ENCODE results near the gene ITPK1.

ITPK1 gene

GRCh38 chr14:93059917-93060545, 55.7 kb downstream of the ITPK1 start:
- no peak for TF ChIP-seq CTCF (IDR thresholded peaks at IDR 0.05; ENCODE audit: control extremely low read depth, extremely low read depth, low read depth, missing control alignments)
- POLR2A ChIA-PET = no interaction called here
- no peak for DNase-seq (ENCODE audit: extremely low spot score)
- CTCF ChIA-PET = interaction anchor here (0.8 to 3.1 kb wide), 6 partner anchors 14 to 79 kb away, joined by 3 to 33 read pairs (median 4); partner anchors contain the start of gene ITPK1

- ChIA-PET POLR2A (no interaction called here), CTCF (no interaction called here)
- TF ChIP-seq CTCF (IDR thresholded peaks at IDR 0.05; ENCODE audit: control extremely low read depth, extremely low read depth, low read depth, missing control alignments) = no peak
- no peak for DNase-seq (ENCODE audit: extremely low spot score)
Observed at GRCh38 chr14:93059260-93059659, 56.5 kb downstream of the ITPK1 start.

GRCh38 chr14:93057586-93058280, 58.0 kb downstream of the ITPK1 start:
- DNase-seq (ENCODE audit: extremely low spot score) = no peak
- ChIA-PET POLR2A (no interaction called here), CTCF (interaction anchor here (0.9 to 1.3 kb wide), 3 partner anchors 20 to 57 kb away, joined by 3 read pairs; no protein-coding TSS in a partner anchor)
- no peak for TF ChIP-seq CTCF (IDR thresholded peaks at IDR 0.05; ENCODE audit: control extremely low read depth, extremely low read depth, low read depth, missing control alignments)

GRCh38 chr14:93056840-93057585, 58.7 kb downstream of the ITPK1 start:
- DNase-seq (ENCODE audit: extremely low spot score) = no peak
- POLR2A ChIA-PET = no interaction called here
- CTCF ChIA-PET = interaction anchor here (0.9 to 1.6 kb wide), 5 partner anchors 19 to 150 kb away, joined by 3 read pairs; partner anchors contain the start of gene GON7
- no peak for TF ChIP-seq CTCF (IDR thresholded peaks at IDR 0.05; ENCODE audit: control extremely low read depth, extremely low read depth, low read depth, missing control alignments)

- DNase-seq (ENCODE audit: extremely low spot score) = no peak
- ChIA-PET POLR2A (interaction anchor here (0.5 kb wide), 1 partner anchor 308 kb away, joined by 3 read pairs; the partner anchor contains the start of gene LGMN), CTCF (interaction anchor here (1.0 to 1.6 kb wide), 2 partner anchors 57 to 150 kb away, joined by 3 read pairs; partner anchors contain the start of gene GON7)
- no peak for TF ChIP-seq CTCF (IDR thresholded peaks at IDR 0.05; ENCODE audit: control extremely low read depth, extremely low read depth, low read depth, missing control alignments)
Observed at GRCh38 chr14:93056166-93056839, 59.4 kb downstream of the ITPK1 start.
